Measurements from ENCODE around the gene POLG2. TPM values are rescaled to one million over a fixed set of nuclear protein-coding genes. Genes with fewer than 3 reads are reported as not detected.
A peak's percentile ranks its signal among the peaks of the same experiment; 100 is the strongest.
"Not testable (repeated sequence)": the region's sequence is repeated elsewhere in the genome, so short reads cannot be mapped to it uniquely, and the experiment has no call there.

POLG2 gene
- total RNA-seq, 2 donors from 2014 or later: 37.1 to 39.0 TPM

DNA sequence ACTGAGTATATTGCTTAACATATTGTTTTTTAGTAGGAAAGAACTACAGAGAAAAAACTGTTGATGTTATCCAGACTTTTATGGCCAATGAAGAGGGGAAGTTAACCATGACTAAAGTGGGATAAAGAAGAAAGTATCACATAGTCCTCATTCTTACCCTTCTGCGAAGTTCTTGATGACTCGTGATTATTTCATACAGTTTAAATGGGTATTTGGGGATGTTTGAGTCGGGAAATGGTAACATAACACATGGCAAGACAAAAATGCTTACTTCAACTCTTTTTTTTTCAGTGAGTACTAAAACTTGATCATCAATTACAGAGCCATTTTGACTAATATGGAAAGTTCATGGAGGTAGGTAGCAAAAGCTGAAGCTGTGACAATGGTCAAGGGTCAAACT, 4.9 kb downstream of the POLG2 start:
- peaks cover 3% of the 10 kb centered on the region for H3K36me3 Mint-ChIP-seq (ENCODE audit: low read depth)

DNA sequence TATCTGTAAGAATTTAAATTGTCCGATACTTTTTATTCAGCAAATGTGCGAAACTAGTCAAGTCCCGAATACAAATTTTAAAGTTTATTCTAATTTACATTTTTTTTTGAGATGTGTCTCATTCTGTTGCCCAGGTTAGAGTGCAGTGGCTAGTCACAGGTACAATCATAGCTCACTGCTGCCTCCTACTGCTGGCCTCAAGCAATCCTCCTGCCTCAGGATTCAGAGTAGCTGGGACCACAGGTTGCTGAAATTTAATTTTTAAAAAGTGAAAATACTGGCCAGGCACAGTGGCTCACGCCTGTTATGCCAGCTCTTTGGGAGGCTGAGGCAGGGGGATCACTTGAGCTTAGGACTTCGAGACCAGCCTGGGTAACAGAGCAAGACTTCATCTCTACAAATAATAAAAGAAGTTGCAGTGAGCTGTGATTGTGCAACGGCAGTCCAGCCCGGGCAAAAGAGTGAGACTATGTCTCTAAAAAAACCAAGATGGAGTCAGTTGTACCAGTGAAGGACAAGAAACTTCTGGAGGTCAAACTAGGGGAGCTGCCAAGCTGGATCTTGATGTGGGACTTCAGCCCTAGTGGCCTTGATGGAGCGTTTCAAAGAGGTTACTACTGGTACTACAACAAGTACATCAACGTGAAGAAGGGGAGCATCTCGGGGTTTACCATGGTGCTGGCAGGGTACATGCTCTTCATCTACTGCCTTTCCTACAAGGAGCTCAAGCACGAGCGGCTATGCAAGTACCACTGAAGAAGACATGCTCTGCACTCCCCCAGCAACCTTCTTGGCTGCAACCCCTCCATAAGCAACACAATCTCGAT, 5.6 kb downstream of the POLG2 start:
- ATAC-seq: peak; percentile 78

More for the DNA sequence above, 4.9 kb downstream of the POLG2 start:
- Mint-ChIP-seq H3K4me3 (no peak overlapping the region), H3K4me1 (peaks cover 26% of the 10 kb centered on the region), H3K27me3 (no peaks in the 10 kb centered on the region), H3K27ac (no peak overlapping the region)
- DNase-seq: no peak
- no peaks in the 10 kb centered on the region for H3K9me3 ChIP-seq (ENCODE audit: control insufficient read depth, low read length, poor library complexity, severe bottlenecking)
- no peak for ATAC-seq

GRCh38 chr17:64488301-64488700, 8.6 kb downstream of the POLG2 start:
- no peaks in the 10 kb centered on the region for H3K27me3 Mint-ChIP-seq
- no peak overlapping the region for H3K4me3 Mint-ChIP-seq
- no peaks in the 10 kb centered on the region for H3K9me3 ChIP-seq (ENCODE audit: control insufficient read depth, low read length, poor library complexity, severe bottlenecking)
- H3K27ac Mint-ChIP-seq: no peak overlapping the region
- ATAC-seq: no peak
- no peaks in the 10 kb centered on the region for H3K36me3 Mint-ChIP-seq (ENCODE audit: low read depth)
- DNase-seq: no peak
- peaks cover 16% of the 10 kb centered on the region for H3K4me1 Mint-ChIP-seq

More for the DNA sequence above, 5.6 kb downstream of the POLG2 start:
- Mint-ChIP-seq H3K27ac (no peak overlapping the region), H3K27me3 (no peaks in the 10 kb centered on the region), H3K4me1 (peaks cover 18% of the 10 kb centered on the region), H3K4me3 (no peak overlapping the region), H3K36me3 (ENCODE audit: low read depth) (no peaks in the 10 kb centered on the region)
- no peaks in the 10 kb centered on the region for H3K9me3 ChIP-seq (ENCODE audit: control insufficient read depth, low read length, poor library complexity, severe bottlenecking)
- DNase-seq: peak in 1 of 3 donors; percentile 45

- peak overlapping the region; percentile 74 for H3K27ac Mint-ChIP-seq
- no peaks in the 10 kb centered on the region for H3K9me3 ChIP-seq (ENCODE audit: control insufficient read depth, low read length, poor library complexity, severe bottlenecking)
- H3K4me1 Mint-ChIP-seq: peaks cover 13% of the 10 kb centered on the region
- H3K36me3 Mint-ChIP-seq (ENCODE audit: low read depth): peaks cover 2% of the 10 kb centered on the region
- no peak overlapping the region for H3K4me3 Mint-ChIP-seq
- H3K27me3 Mint-ChIP-seq: no peaks in the 10 kb centered on the region
- no peak for DNase-seq
- no peak for ATAC-seq
Observed at GRCh38 chr17:64484380-64484779, 12.5 kb downstream of the POLG2 start.

- no peak for DNase-seq
- H3K9me3 ChIP-seq (ENCODE audit: control insufficient read depth, low read length, poor library complexity, severe bottlenecking): no peaks in the 10 kb centered on the region
Observed at GRCh38 chr17:64480951-64481350, 15.9 kb downstream of the POLG2 start.

GRCh38 chr17:64477849-64478248, 19.0 kb downstream of the POLG2 start:
- Mint-ChIP-seq H3K4me3 (no peak overlapping the region), H3K4me1 (no peaks in the 10 kb centered on the region), H3K27me3 (no peaks in the 10 kb centered on the region), H3K36me3 (ENCODE audit: low read depth) (peaks cover 2% of the 10 kb centered on the region), H3K27ac (no peak overlapping the region)
- no peak for ATAC-seq
- H3K9me3 ChIP-seq (ENCODE audit: control insufficient read depth, low read length, poor library complexity, severe bottlenecking): no peaks in the 10 kb centered on the region
- no peak for DNase-seq

More at GRCh38 chr17:64480951-64481350, 15.9 kb downstream of the POLG2 start:
- Mint-ChIP-seq H3K27me3 (no peaks in the 10 kb centered on the region), H3K4me3 (no peak overlapping the region), H3K36me3 (ENCODE audit: low read depth) (peaks cover 2% of the 10 kb centered on the region), H3K27ac (no peak overlapping the region), H3K4me1 (peaks cover 11% of the 10 kb centered on the region)
- no peak for ATAC-seq

DNA sequence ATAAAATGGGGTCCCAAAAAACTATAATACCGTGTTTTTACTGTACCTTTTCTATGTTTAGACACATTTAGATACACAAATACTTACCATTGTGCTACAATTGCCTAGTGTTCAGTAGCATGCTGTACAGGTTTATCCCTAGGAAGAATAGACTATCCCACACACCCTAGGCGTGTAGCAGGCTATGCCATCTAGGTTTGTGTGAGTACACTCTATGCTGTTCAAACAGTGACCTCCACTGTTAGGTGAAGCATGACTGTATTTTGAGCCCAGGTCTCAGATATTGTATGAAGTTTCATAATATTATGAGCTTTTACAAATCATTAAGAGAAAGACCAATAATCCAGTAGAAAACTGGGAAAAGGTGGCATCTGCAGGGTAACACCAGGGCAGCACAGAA, 24.3 kb downstream of the POLG2 start:
- no peak overlapping the region for H3K4me3 Mint-ChIP-seq
- no peak overlapping the region for H3K27ac Mint-ChIP-seq
- no peaks in the 10 kb centered on the region for H3K27me3 Mint-ChIP-seq
- no peaks in the 10 kb centered on the region for H3K9me3 ChIP-seq (ENCODE audit: control insufficient read depth, low read length, poor library complexity, severe bottlenecking)
- DNase-seq (no peak), ATAC-seq (no peak)
- H3K36me3 Mint-ChIP-seq (ENCODE audit: low read depth): no peaks in the 10 kb centered on the region
- no peaks in the 10 kb centered on the region for H3K4me1 Mint-ChIP-seq

GRCh38 chr17:64471440-64471839, 25.4 kb downstream of the POLG2 start:
- Mint-ChIP-seq H3K27me3 (no peaks in the 10 kb centered on the region), H3K4me3 (no peak overlapping the region), H3K36me3 (ENCODE audit: low read depth) (peaks cover 2% of the 10 kb centered on the region), H3K27ac (no peak overlapping the region), H3K4me1 (no peaks in the 10 kb centered on the region)
- no peak for ATAC-seq
- DNase-seq: no peak
- no peaks in the 10 kb centered on the region for H3K9me3 ChIP-seq (ENCODE audit: control insufficient read depth, low read length, poor library complexity, severe bottlenecking)

GRCh38 chr17:64470625-64471024, 26.2 kb downstream of the POLG2 start:
- Mint-ChIP-seq H3K27ac (no peak overlapping the region), H3K27me3 (peaks cover 6% of the 10 kb centered on the region), H3K4me1 (no peaks in the 10 kb centered on the region)

DNA sequence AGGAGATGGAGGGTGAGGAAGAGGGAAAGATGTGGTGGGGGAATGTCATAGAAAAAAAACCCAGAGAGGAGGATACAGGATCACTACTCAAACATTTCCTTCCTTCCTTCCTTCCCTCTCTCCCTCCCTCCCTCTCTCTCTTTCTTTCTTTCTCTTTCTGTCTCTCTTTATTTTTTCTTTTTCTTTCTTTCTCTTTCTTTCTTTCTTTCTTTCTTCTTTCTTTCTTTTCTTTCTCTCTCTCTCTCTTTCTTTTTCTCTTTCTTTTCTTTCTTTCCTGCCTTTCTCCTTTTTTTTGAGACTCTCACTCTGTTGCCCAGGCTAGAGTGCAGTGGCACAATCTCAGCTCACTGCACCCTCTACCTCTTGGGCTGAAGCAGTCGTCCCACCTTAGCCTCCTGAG, 30.0 kb downstream of the POLG2 start:
- DNase-seq; H3K4me1 Mint-ChIP-seq; ATAC-seq; H3K4me3 Mint-ChIP-seq; H3K9me3 ChIP-seq (ENCODE audit: control insufficient read depth, low read length, poor library complexity, severe bottlenecking); H3K36me3 Mint-ChIP-seq (ENCODE audit: low read depth); H3K27ac Mint-ChIP-seq: not testable (repeated sequence)
- peaks cover 12% of the 10 kb centered on the region for H3K27me3 Mint-ChIP-seq

More at GRCh38 chr17:64470625-64471024, 26.2 kb downstream of the POLG2 start:
- Mint-ChIP-seq H3K36me3 (ENCODE audit: low read depth) (peaks cover 2% of the 10 kb centered on the region), H3K4me3 (no peak overlapping the region)
- H3K9me3 ChIP-seq (ENCODE audit: control insufficient read depth, low read length, poor library complexity, severe bottlenecking): no peaks in the 10 kb centered on the region
- no peak for DNase-seq
- no peak for ATAC-seq

DNA sequence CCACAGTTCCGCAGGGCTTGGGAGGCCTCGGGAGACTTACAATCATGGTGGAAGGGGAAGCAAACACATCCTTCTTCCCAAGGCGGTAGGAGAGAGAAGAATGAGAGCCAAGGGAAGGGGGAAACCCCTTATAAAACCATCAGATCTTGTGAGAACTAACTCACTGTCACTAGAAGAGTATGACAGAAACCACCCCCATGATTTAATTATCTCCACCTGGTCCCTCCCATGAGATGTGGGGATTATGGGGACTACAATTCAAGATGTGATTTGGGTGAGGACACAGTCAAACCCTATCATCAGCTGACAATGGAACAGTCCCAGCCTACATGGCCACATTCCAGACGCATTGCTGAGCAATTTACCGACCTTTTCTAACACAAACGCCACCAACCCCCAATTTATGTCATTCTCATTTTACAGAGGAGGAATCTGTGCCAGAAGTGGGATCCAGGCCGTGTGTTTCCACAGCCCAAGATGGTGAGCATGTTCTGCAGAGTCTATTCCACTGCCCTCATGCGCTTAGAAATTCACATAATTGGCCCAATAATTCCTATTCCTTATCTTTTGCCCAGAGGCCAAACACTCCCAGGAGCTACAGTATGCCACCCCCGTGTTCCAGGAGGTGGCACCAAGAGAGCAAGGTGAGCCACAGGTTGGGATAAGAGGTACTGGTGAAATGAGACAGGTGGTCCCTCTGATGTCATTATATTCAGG, 30.7 kb downstream of the POLG2 start:
- ATAC-seq: no peak
- DNase-seq: no peak
- Mint-ChIP-seq H3K27ac (no peak overlapping the region), H3K4me3 (no peak overlapping the region), H3K4me1 (peaks cover 3% of the 10 kb centered on the region), H3K36me3 (ENCODE audit: low read depth) (peaks cover 2% of the 10 kb centered on the region), H3K27me3 (peaks cover 17% of the 10 kb centered on the region)
- no peaks in the 10 kb centered on the region for H3K9me3 ChIP-seq (ENCODE audit: control insufficient read depth, low read length, poor library complexity, severe bottlenecking)

DNA sequence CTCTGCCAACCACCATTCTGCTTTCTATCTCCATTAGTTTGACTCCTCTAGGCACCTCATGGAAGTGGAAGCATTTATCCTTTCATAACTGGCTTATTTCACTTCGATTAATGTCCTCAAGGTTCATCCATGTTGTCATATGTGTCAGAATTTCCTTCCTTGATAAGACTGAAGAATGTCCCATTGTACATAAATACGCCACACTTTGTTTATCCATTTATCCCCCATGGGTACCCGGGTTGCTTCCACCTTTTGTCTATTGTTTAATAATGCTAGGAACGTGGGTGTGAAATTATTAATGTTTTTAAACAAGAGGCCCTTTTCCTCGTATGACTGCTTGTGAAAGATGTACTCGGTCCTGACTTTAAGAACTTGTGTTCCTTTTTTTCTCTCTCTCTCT, 35.1 kb downstream of the POLG2 start:
- no peaks in the 10 kb centered on the region for H3K9me3 ChIP-seq (ENCODE audit: control insufficient read depth, low read length, poor library complexity, severe bottlenecking)
- H3K4me3 Mint-ChIP-seq: no peak overlapping the region
- peaks cover 9% of the 10 kb centered on the region for H3K4me1 Mint-ChIP-seq
- H3K27me3 Mint-ChIP-seq: peaks cover 17% of the 10 kb centered on the region
- DNase-seq: no peak
- H3K36me3 Mint-ChIP-seq (ENCODE audit: low read depth): no peaks in the 10 kb centered on the region
- H3K27ac Mint-ChIP-seq: no peak overlapping the region
- ATAC-seq: no peak

DNA sequence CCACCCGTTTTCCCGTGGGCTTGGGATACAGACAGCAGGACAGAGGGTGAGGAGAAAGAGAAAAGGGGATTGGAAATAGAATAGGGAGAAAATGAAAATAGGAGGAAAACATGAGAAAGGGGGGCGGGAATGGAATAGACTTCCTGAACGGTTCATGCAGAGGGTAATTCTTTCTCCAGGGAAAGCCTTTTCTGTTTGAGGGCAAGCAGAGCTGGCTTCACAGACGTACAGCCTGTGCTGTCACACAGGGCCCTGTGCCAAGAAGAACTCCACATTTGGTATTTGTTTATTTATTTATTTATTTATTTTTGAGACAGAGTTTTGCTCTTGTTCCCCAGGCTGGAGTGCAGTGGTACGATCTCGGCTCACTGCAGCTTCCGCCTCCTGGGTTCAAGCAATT, 35.9 kb downstream of the POLG2 start:
- DNase-seq: no peak
- peaks cover 15% of the 10 kb centered on the region for H3K4me1 Mint-ChIP-seq
- H3K4me3 Mint-ChIP-seq: no peak overlapping the region
- peaks cover 14% of the 10 kb centered on the region for H3K27me3 Mint-ChIP-seq
- no peak overlapping the region for H3K27ac Mint-ChIP-seq
- ATAC-seq: no peak
- no peaks in the 10 kb centered on the region for H3K9me3 ChIP-seq (ENCODE audit: control insufficient read depth, low read length, poor library complexity, severe bottlenecking)
- no peaks in the 10 kb centered on the region for H3K36me3 Mint-ChIP-seq (ENCODE audit: low read depth)
